ENCODE results near the gene PEX11B.

- TF ChIP-seq CTCF (IDR thresholded peaks at IDR 0.05) (no peak), POLR2AphosphoS5 (IDR thresholded peaks at IDR 0.05) (no peak)
These were observed 40.8 kb upstream of the PEX11B start for GRCh38 chr1:145959333-145959732.

Measured in transverse colon (tissue), 4 donors.